Stimulated activated effector memory CD8-positive, alpha-beta T cell treated with anti-CD3 and anti-CD28 coated beads, Interleukin-12 subunit alpha, Interleukin-12 subunit beta, amount 100 ng/mL, for 72 hours (primary cell): Measurements from ENCODE around the gene SLC51A.
"Not testable (repeated sequence)": the region's sequence is repeated elsewhere in the genome, so short reads cannot be mapped to it uniquely, and the experiment has no call there.

Experiments
- ATAC-seq: fragments of 150-1000 bp; cut with Tn5 transposase; 2 replicates; pipeline ENCODE4 v1.10.0; 2021
- DNase-seq, 2 donors: peaks; one replicate each; pipeline ENCODE4 v3.0.0; 2021 to 2022; ENCODE audit warnings: low spot score in 2 of 2
- H3K27ac Mint-ChIP-seq: one replicate; pipeline ENCODE4 v1.8.0; 2022; ENCODE audit warnings: mild to moderate bottlenecking, mixed read lengths
- H3K36me3 Mint-ChIP-seq: one replicate; pipeline ENCODE4 v1.8.0; 2022; ENCODE audit warnings: mild to moderate bottlenecking, mixed read lengths
- H3K4me1 Mint-ChIP-seq: one replicate; pipeline ENCODE4 v1.8.0; 2022; ENCODE audit warnings: mixed read lengths
- H3K4me3 Mint-ChIP-seq: one replicate; pipeline ENCODE4 v1.8.0; 2022; ENCODE audit warnings: mild to moderate bottlenecking, mixed read lengths
- H3K9me3 Mint-ChIP-seq: one replicate; pipeline ENCODE4 v1.8.0; 2022; ENCODE audit warnings: mixed read lengths

Gene SLC51A

DNA sequence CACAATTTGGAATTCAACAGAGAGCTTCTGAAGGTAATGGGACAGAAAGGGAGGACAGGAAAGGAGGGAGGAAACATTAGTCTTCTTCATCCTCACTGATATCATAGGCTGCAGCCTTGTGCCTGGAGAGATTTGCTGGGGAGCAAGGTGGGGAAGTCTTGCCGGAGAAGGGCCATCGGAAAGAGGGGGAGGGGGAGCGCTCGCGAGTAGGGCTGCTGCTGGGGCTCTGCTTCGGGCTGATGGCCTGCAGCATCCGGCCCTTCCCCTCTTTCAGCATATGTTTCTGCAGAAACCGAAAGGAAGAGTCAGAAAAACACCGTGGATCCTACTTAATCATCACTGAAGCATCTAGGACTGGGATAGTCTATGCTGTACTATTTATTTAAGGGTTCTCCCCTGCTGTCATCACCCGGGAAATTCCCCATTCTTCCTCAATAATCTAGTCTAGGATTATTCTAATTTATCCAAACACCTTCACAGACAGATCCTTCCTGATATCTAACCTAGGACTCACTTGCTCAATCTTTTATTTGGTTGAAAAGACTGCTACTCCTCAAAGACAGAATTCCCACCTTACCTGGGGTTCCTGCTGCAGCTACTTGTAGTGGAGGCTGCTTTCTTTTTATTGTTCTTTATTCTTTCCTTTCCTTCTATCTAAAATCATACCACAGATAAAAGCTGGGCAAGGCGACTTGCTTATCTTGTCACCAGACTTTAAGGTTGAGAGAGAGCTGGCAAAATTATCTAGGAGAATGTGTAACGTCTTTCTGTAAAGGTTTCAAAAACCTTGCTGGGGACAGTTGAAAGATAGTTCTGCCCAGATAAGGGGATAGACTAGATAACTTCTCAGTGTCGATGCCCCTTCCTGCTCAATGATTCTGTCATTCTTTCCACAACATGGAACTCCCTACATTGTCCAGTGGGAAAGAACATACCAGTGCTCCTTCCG is 22.6 kb downstream of the SLC51A start:
- Mint-ChIP-seq H3K4me3 (no peak overlapping the region), H3K9me3 (no peaks in the 10 kb centered on the region), H3K4me1 (peaks cover 21% of the 10 kb centered on the region), H3K36me3 (peaks cover 54% of the 10 kb centered on the region), H3K27ac (no peak overlapping the region)
- ATAC-seq: no peak
- DNase-seq: no peak

DNA sequence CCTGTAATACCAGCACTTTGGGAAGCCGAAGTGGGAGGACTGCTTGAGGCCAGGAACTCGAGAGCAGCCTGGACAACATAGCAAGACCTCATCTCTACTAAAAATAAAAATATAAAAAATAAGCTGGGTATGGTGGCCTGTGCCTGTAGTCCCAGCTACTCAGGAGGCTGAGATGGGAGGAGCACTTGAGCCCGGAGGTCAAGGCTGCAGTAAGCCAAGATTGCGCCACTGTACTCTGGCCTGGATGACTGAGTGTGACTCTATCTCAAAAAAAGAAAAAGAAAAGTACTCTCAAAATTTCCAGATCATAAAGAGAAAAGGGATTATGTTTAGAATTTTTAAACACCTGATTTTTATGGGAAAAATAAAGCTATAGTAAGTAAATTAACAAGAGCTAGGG is 24.1 kb downstream of the SLC51A start:
- no peak for ATAC-seq
- no peak overlapping the region for H3K4me3 Mint-ChIP-seq
- peaks cover 20% of the 10 kb centered on the region for H3K4me1 Mint-ChIP-seq
- no peak overlapping the region for H3K27ac Mint-ChIP-seq
- peaks cover 59% of the 10 kb centered on the region for H3K36me3 Mint-ChIP-seq
- DNase-seq: no peak
- no peaks in the 10 kb centered on the region for H3K9me3 Mint-ChIP-seq

DNA sequence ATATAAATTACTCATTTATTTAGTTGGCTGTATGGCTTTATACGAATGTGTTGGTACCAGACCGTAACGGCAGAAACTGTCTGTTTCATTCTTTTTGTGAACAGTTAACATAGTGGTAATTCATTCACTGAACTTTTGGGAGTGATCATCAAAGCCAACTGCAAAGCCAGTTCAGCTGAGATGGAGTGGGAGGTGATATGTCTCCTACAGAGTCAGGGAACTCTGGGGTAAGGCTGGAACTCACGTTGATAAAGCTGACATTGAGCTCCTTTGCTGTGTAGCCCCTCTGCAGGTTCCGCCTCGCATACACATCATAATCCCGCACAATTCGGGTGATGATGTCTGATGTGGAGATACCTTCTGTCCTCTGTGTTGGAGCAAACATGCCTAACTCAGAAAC is 25.4 kb downstream of the SLC51A start:
- Mint-ChIP-seq H3K27ac (no peak overlapping the region), H3K4me3 (no peak overlapping the region)

GRCh38 chr3:196244166-196244565 is 27.8 kb downstream of the SLC51A start:
- H3K36me3 Mint-ChIP-seq: peaks cover 75% of the 10 kb centered on the region
- ATAC-seq, H3K27ac Mint-ChIP-seq, DNase-seq, H3K4me3 Mint-ChIP-seq, H3K4me1 Mint-ChIP-seq, H3K9me3 Mint-ChIP-seq: not testable (repeated sequence)

More for the DNA sequence above, 25.4 kb downstream of the SLC51A start:
- H3K36me3 Mint-ChIP-seq: peaks cover 67% of the 10 kb centered on the region
- no peak for DNase-seq
- ATAC-seq: no peak
- H3K9me3 Mint-ChIP-seq: no peaks in the 10 kb centered on the region
- peaks cover 13% of the 10 kb centered on the region for H3K4me1 Mint-ChIP-seq

GRCh38 chr3:196246612-196247308 is 30.4 kb downstream of the SLC51A start:
- peak overlapping the region; percentile 58 for H3K27ac Mint-ChIP-seq
- peaks cover 58% of the 10 kb centered on the region for H3K36me3 Mint-ChIP-seq
- peak; percentile 95 for ATAC-seq

DNA sequence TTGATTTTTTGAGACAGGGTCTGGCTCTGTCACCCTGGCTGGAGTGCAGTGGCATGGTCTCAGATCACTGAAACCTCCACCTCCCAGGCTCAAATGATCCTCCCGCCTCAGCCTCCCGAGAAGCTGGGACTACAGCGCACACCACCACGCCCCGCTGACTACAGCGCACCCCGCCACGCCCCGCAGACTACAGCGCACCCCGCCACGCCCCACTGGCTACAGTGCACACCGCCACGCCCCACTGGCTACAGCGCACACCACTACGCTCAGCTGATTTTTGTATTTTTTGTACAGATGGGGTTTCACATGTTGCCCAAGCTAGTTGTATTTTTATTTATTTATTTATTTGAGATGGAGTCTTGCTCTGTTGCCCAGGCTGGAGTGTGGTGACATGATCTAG is 35.6 kb downstream of the SLC51A start:
- ATAC-seq (peak; percentile 56), DNase-seq (no peak)
- Mint-ChIP-seq H3K27ac (no peak overlapping the region), H3K4me1 (peaks cover 12% of the 10 kb centered on the region), H3K9me3 (no peaks in the 10 kb centered on the region), H3K4me3 (no peak overlapping the region), H3K36me3 (peaks cover 56% of the 10 kb centered on the region)

More at GRCh38 chr3:196246612-196247308, 30.4 kb downstream of the SLC51A start:
- H3K4me1 Mint-ChIP-seq: peaks cover 11% of the 10 kb centered on the region
- no peak for DNase-seq
- no peaks in the 10 kb centered on the region for H3K9me3 Mint-ChIP-seq
- H3K4me3 Mint-ChIP-seq: no peak overlapping the region

DNA sequence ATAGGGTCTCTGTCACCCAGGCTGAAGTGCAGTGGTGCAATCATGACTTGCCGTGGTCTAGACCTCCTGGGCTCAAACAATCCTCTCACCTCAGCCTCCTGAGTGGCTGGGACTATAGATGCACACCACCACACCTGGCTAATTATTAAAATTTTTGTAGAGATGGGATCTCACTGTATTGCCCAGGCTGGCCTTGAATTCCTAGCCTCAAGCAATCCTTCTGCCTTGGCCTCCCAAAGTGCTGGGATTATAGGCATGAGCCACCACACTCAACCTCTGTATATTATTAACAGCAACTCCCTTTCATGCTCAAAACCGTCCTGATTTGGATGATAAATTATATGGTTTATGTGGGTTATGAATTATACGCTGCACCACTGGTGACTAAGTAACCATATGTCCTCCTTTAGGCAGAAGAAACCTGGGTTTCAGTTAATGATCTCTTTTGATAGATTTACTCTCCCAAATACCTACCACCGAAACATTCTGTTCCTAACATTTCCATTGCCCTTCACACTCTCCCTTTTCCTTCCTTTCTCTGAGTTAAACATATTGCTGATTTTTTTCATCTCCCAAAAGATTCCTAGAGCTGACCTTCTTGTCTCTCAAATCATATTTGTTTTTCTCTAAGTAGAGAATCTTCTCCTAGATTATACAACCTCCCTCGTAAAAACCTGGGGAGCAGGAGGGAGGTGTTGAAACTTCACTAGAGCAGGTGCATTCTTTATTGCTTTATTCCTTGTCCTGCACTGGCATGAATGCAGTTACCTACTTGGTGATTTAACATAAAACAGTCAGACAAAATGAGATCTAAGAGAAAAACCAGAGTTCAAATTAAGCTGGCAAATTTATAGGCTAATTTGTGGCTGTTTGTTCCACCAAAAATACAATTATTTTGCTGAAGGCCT is 38.3 kb downstream of the SLC51A start:
- H3K36me3 Mint-ChIP-seq: peaks cover 53% of the 10 kb centered on the region
- no peaks in the 10 kb centered on the region for H3K9me3 Mint-ChIP-seq
- no peak for DNase-seq
- peak; percentile 51 for ATAC-seq
- H3K4me1 Mint-ChIP-seq: peaks cover 12% of the 10 kb centered on the region
- peak overlapping the region; percentile 6 for H3K27ac Mint-ChIP-seq
- H3K4me3 Mint-ChIP-seq: no peak overlapping the region

DNA sequence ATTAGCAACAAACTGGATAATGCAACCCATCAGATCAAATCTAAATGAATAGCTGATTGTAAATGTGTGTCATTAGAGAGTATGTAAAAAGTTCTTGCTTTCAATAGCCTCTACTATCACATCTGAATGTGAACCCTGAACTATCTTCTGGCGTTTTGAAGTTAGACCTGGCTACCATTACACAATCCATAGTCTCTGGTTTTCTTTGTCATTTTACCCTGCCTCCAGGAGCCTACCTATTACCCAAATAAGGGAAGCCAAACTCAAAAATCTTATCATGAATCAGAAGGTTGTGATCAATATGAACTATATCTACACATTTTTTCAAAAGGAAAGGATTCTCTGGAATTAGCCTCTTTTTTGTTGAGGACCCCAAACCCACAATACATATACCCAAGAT is 39.4 kb downstream of the SLC51A start:
- DNase-seq (no peak), ATAC-seq (no peak)
- Mint-ChIP-seq H3K4me1 (peaks cover 12% of the 10 kb centered on the region), H3K36me3 (peaks cover 64% of the 10 kb centered on the region), H3K27ac (no peak overlapping the region), H3K9me3 (no peaks in the 10 kb centered on the region), H3K4me3 (no peak overlapping the region)

DNA sequence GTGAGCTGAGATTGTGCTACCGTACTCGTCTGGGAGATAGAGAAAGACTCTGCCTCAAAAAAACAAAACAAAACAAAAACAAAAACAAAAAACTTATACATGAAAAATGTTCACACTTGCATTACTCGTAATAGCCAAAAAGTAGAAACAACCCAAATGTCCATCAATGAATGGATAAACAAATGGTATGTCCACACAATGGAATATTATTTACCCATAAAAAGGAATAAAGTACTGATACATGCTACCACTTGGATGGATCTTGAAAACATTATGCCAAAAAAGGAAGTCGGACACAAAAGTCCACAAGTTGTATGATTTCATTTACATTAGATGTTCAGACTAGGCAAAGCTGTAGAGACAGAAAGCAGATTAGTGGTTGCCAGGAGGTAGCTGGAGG is 44.5 kb downstream of the SLC51A start:
- Mint-ChIP-seq H3K4me3 (no peak overlapping the region), H3K27ac (no peak overlapping the region), H3K9me3 (no peaks in the 10 kb centered on the region), H3K36me3 (peaks cover 86% of the 10 kb centered on the region), H3K4me1 (no peaks in the 10 kb centered on the region)
- no peak for DNase-seq
- no peak for ATAC-seq

GRCh38 chr3:196263819-196264218 is 47.5 kb downstream of the SLC51A start:
- peak overlapping the region; percentile 14 for H3K27ac Mint-ChIP-seq
- DNase-seq: no peak
- no peaks in the 10 kb centered on the region for H3K9me3 Mint-ChIP-seq
- H3K4me1 Mint-ChIP-seq: no peaks in the 10 kb centered on the region
- no peak overlapping the region for H3K4me3 Mint-ChIP-seq
- H3K36me3 Mint-ChIP-seq: peaks cover 88% of the 10 kb centered on the region
- no peak for ATAC-seq

DNA sequence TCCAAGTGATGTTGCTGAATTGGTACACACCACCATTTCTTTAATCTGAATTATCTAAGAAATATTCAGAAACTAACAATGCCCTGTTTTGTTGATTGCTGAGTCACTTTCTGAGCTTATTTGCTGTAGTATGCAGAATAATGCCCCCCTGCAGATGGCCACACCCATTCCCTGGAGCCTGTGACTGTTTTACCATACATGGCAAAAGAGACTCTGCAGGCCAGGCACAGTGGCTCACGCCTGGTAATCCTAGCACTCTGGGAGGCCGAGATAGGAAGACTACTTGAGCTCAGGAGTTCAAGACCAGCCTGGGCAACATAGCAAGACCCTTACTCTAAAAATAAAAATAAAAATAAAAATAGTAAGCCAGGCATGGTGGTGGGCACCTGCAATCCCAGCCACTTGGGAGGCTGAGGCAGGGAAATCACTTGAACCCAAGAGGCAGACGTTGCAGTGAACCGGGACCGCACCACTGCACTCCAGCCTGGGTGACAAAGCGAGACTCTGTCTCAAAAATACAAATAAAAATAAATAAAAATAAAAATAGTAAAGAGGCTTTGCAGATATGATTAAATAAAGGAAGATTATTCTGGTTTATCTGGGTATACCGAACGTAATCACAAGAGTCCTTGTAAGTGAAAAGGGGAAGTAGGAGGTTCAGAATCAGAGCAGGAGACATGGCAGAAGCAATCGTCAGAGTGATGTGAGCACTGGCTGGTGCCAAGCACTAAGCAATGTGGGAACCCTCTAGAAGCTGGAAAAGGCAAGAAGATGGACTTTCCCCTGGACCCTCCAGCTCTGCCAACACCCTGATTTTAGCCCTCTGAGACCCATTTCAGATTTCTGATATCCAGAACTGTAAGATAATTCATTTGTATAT is 52.2 kb downstream of the SLC51A start:
- Mint-ChIP-seq H3K27ac (no peak overlapping the region), H3K36me3 (peaks cover 75% of the 10 kb centered on the region), H3K4me1 (peaks cover 28% of the 10 kb centered on the region), H3K4me3 (no peak overlapping the region), H3K9me3 (no peaks in the 10 kb centered on the region)
- no peak for ATAC-seq
- DNase-seq: no peak

GRCh38 chr3:196270499-196270898 is 54.2 kb downstream of the SLC51A start:
- no peak for ATAC-seq
- Mint-ChIP-seq H3K9me3 (no peaks in the 10 kb centered on the region), H3K27ac (no peak overlapping the region), H3K36me3 (peaks cover 59% of the 10 kb centered on the region), H3K4me1 (peaks cover 48% of the 10 kb centered on the region), H3K4me3 (no peak overlapping the region)
- no peak for DNase-seq

DNA sequence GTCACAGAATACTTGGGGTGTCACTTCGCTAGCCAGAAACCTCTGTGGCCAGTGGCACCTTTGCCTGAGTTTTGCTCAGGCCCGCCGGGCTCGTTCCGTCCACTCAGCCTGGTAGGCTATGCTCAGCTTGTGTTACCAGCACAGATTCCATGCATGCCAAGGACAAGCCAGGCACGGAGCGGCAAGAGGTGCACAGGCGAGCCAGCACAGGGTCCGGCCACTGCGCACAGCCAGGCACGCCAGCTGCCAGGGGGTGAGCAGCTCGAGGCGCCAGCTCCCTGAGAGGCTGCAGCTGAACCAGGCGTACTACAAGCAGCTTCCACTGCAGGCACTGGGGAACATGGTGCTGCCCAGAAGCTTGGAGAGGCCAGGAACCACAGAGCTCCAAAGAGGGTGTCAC is 56.5 kb downstream of the SLC51A start:
- Mint-ChIP-seq H3K36me3 (peaks cover 36% of the 10 kb centered on the region), H3K4me3 (peak overlapping the region; percentile 51)

GRCh38 chr3:196273655-196274054 is 57.3 kb downstream of the SLC51A start:
- ATAC-seq (no peak), DNase-seq (no peak)
- H3K4me3 Mint-ChIP-seq: peak overlapping the region; percentile 51
- H3K4me1 Mint-ChIP-seq: peaks cover 63% of the 10 kb centered on the region
- H3K27ac Mint-ChIP-seq: peak overlapping the region; percentile 87
- no peaks in the 10 kb centered on the region for H3K9me3 Mint-ChIP-seq
- peaks cover 27% of the 10 kb centered on the region for H3K36me3 Mint-ChIP-seq

More for the DNA sequence above, 56.5 kb downstream of the SLC51A start:
- H3K4me1 Mint-ChIP-seq: peaks cover 55% of the 10 kb centered on the region
- ATAC-seq (no peak), DNase-seq (no peak)
- peak overlapping the region; percentile 87 for H3K27ac Mint-ChIP-seq
- no peaks in the 10 kb centered on the region for H3K9me3 Mint-ChIP-seq
